SKM-1 (cell line): ENCODE data around the gene RALB.
"Not testable (repeated sequence)": the region's sequence is repeated elsewhere in the genome, so short reads cannot be mapped to it uniquely, and the experiment has no call there.

Experiments used
- DNase-seq: peaks from one replicate; lab custom pipeline; 2025; ENCODE audit not compliant: unreplicated experiment; lab: John Stamatoyannopoulos, UW

RALB gene

DNA sequence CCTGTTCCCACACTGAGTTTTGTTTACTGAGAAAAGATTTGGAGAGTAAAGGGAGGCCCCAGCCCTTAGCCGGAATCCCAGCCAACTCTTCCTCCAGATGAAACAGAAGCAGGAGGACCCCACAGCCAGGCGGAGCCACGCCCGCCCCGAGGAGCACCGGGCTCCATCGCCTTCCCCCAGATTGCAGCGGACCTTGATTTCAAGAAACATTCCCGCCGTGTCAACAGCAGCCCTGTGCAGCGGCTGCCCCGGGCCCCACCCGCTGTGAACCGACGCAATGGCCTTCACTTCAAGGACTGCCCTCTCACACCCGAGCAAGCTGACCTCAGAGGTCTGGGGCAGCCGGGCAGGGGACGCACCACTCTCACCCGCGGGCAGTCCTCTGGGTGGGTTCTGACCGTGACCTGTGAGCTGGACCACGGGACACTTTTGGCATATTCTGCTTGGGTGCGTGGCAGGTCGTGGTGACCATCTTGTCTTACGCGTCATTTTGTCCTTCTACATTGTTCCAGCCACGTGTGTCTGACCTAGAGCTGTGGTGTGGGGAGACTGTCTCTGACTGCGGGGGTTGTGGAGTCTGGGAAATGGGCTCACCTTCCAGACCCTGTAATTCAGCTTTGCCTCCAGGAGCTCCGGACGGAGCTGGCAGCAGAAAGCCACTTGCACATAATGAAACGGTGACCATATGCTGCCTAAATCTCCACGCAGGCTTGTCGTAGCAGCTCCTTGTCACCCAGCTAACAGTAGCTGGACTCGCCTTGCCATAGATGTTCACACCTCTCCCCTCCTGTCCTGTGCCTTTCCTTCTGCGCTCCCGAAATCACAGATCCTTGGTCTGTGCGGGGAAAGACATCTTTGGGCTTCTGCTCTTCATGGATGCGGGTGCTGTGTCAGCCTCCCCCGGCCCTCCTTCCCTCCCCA, 61.3 kb downstream of the RALB start:
- no peak for DNase-seq

DNA sequence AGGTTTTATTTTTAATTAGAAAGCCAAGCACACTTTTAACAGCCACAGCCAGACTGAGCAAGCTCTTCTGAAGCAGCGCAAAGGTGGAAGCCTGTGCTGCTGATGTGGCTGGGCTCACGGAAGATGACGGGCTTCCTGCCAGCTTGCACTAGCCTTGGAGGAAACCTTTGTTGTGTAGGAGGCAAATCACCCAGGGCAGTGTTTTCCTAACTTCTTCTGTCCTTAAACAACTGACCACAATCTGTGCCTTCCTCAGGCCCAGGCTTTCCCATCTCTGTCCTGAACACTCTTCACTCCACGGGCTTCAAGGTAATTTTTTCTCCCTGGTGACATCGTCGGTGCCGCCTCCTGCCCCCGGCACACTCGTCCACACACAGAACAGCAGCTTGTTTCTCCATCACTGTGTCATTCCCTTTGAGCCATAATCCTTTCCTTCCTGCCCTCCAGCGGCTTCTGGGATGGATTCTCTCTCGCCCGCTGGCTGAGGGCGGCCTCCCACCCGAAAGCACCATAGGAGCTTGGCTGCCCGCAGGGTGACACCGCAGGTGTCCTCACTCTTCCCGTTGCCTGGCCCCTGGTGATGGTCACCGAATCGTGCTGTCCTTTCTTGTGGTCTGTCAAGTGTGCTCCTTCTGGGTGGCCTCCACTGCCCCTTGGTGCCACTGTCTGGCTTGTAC, 62.2 kb downstream of the RALB start:
- DNase-seq, result no peak

DNA sequence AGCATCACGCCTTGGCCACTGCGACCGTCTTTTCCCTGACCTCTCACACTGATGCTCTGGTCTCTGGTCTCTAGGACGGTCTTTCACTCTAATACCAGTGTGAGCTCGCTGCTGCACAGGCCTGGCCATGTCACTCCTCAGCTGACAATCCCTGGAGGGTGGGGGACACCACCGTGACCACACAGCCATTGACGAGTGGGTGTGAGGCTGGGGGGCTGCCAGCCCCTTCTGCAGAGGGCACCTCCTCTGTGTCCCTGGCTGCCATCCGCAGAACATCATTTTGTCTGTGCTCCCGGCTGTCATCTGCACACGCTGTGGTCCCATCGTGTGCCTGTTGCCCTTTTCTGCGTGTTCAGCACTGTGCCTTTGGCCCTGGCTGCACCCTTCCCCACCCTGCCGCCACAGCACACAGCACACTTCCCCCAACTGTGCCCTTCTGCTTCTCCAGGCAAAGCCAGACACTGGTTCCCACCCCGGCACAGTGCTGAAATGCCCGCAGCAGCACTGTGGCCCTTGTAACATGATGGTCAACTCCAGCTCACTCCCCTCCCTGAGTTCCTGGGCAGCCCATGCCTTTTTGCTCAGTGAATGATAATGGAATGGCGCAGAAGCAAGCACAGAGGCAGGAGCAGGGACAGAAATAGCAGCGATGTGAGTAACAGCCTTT, 62.8 kb downstream of the RALB start:
- DNase-seq, result no peak

DNA sequence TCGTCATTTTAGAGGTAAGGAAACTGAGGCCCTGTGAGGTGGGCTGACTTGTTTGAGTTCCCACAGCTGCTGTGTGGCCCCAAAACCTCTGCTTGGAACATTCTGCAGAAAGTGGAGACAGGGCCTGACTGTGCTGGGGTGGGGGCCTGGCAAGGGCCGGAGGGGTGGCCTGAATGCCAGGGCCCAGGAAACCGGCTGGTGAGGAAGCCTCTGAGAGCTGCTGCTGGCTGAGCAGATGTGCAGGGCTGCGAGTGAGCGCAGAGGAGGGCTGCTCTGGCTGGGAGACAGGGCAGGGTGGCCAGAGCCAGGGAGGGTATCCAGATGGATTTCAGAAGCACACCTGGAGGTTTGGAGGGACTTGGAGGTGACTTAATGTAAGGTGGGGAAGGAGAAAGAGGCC, 63.4 kb downstream of the RALB start:
- DNase-seq, result no peak

DNA sequence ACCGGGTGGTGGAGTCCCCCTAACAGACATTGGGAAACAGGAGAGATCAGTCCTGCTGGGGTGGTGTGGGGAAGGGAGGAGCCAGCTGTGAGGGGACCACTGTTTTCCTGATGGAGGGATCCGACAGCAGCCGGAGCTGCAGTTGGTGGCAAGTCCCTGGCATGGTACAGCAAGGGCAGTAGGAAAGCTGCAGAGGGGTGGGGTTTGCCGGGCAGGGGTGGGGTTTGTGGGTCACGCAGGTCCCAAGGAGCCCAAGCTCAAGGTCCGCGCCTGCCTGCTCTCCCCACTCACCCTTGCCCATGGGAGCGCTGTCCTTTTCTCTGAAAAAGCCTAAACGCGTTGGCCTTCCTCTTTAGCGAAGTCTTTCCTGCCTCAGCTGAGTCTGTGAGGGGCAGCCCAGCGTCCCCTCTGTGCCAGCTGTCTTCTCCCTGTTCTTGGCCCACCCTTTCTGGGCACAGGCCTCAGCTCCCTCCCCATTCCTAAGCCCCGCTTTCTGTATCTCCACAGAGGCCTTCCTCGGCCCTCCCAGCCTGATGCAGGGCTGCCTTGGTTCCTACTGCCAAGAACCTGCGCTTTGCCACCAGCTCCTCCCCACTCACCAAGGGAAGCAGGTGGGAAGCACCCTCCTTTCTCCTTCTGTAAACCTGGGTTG, 64.0 kb downstream of the RALB start:
- DNase-seq, result no peak

DNA sequence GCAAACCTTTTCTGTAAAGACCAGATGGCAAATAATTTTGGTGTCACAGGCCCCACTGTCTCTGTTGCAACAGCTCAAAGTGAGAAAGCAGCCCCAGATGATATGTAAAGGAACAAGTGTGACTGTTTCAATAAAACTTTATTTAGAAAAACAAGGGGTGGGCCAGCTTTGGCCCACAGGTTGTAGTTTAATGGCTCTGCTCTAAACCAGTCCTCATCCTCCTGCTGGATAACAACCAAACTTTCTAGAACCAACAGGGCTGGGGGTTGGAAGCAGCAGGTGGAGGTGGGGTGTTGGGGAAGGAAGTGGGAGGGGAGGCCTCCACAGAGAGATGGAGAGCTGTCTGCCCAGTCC, 64.5 kb downstream of the RALB start:
- no peak for DNase-seq

DNA sequence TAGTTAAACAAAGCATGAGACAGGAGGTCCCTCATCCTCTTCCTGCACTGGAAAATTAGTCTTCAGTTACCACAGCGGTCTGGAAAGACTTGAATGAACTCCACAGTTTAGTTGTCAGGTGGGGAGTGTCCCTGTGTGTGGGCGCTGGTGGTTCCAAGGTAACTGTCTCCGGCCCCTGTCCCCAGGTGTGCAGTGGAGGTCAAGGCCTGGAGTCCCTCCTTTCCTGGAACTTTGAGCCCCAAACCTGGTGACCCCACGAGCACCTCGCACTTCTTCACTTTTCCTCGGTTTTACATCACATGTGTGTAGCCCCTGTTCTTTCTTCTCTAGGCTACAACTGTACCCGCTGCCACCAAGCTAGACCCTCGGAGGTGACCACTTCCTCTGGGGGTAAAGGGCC, 65.3 kb downstream of the RALB start:
- DNase-seq, result no peak

DNA sequence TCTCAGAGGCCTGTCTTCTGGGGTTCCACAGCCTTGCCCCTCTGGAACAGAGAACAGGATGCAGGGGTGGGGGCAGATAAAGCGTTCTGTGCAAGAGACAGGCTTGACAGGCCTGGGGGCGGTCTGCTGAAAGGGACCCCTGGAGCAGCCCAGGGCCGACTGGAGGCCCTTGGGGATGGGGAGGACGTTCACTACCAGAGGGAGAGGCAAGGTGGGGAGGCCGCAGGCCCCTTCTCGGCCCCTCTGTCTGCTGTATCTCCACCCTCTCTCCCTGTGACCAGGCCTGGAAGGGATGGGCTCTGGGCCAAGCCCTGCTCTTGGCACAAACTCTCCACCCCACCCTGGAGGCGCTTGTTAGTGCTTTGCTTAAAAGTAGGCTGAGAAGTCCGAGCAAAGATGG, 66.0 kb downstream of the RALB start:
- DNase-seq, result no peak

DNA sequence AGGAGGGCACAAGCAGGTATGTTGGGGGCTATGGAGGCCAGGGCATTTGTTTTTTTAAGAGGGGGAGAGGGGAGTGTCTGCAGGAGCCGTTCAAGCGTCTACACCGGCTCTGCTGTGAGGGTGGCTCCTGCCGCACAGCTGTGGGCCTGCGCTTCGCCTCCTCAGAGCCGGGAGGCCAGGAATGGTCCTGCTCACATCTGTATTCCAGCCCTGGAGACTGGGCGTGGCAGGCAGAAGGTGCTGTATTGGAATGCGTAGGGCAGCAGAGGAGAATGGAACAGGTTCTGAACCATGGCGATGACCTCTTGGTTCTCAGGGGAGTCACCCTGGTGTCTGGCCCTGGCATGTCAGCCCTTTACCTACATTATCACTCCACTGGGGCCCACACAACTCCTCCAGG, 66.5 kb downstream of the RALB start:
- no peak for DNase-seq

DNA sequence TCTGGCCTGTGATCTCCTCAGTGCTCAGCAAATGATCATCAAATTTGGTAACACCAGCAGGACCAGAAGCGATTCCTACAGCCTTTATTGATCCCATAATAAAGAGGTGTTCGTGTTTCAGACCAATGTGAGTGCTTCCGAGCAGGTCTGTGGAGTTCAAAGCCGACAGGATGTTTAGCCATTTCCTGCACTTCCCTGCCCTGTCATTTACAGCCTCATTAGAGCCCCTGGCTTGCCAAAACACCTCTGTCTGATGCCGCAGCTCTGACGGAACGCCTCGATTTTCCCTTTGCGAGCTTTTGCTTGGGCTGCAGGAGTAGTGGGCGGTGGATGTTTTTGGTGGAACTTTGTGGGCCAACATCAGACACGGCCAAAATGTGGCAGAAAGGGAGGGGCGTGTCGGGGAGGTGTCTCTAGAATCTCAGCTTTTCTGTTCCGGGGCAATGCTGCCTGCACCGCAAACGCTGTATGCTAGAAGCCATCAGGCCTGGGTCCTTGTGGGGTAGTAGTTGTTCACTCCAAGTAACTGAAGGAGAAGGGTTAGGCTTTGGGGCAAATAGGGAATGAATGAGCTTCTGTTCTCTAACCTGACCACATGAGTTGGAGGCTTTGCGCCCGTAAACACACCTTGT, 67.2 kb downstream of the RALB start:
- DNase-seq, result no peak

DNA sequence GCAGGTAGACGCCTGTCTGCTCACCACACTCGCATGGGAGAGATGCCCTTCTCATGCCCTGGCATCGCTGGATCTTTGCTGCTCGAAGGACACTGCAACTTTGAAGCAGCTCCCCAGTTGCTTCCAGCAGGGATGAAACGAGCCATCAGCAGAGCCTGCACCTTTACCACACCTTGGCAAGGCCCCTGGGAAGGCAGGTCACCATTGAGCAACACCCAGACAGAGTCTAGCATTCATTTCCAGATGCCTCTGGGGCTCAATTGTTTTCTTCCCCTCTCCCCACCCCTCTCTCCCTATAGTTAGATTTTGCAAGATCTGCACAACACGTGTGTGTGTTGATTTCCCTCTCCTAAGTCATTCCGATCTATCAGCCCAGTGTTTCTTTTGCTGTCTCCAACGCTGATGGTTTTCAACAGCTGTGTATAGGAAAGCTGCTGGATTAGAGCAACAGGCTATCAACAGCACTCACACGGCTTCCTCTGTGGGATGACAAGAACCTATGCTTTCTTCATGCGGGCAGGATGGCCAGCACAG, 67.7 kb downstream of the RALB start:
- no peak for DNase-seq

DNA sequence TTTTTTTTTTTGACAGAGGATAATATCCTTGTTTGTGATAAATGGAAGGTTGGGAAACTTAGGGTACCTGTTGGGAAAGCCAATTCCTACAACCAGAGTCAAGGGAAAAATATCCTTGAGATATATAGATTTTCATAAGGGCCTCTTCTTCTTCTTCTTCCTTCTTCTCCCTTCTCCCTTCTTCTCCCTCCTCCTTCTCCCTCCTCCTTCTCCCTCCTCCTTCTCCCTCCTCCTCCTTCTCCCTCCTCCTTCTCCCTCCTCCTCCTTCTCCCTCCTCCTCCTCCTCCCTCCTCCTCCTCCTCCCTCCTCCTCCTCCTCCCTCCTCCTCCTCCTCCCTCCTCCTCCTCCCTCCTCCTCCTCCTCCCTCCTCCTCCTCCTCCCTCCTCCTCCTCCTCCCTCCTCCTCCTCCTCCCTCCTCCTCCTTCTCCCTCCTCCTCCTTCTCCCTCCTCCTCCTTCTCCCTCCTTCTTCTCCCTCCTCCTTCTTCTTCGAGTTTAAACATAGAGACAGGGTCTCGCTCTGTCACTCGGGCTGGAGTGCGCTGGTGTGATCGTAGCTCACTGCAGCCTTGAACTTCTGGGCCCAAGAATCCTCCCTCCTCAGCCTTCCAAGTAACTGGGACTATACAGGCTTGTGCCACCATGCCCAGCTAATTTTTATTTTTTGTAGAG, 68.4 kb downstream of the RALB start:
- DNase-seq, result not testable (repeated sequence)

DNA sequence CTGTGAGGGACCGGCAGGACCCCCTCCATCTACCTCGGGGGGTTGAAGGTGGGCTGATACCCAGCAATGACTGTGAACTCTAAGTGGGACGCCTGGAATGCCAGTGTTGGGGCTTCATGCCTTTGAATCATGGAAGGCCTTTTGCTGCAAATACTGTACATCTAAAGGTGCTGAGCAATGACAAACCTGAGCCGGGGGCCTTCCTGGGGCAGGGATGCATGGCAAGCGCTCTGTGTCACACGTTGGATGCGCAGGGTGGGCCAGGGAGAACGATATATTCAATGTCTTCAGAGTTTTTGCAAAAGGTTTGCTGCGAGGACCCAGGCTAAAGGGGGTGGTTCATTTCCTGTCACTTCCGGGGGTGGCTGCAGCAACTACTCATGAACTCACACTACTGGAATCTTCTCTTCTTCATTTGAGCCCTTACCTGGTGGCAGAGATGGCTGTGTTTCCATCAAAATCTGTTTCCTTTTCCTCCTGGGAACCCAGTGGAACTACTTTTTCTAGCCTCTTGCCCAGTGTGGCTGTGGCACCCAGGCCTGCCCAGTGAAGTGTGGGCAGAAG, 69.2 kb downstream of the RALB start:
- DNase-seq, result no peak

DNA sequence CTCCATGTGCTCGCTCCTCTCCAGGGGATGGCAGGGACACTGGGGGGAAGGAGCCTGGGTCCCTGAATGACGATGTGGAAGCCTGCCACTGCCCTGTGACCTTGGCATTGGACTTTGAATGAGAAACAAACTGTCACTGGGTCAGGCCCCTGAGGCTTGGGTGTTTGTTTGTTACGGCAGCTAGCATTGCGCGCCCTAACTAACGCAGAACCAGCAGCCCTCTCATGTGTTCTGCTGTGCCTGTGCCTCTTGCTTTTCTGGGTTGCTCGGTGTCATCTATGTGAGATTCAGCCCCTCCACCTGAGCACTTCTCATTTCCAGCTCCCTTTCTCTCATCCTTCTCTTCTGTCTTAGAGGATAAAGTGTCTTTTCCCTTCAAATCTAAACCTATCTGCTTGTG, 69.7 kb downstream of the RALB start:
- no peak for DNase-seq

DNA sequence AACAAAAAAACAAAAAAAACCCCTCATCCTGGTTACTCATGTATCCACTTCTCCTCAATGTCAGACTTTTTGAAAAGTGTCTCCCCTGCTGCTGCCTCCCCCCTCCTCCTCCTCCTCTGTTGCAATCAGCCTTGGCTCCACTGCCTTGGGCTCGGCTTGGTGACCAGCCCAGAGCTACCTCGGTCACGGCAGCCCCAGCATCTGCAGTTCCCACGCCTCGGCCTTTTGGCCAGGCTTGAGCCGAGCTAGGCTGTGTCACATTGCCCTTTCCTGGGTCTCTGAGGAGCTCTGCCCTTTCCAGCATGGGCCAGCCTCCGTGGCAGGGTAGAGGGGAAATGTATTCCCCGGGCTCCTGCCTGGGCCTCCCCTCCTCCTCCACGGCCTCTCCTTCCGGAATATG, 70.6 kb downstream of the RALB start:
- no peak for DNase-seq

DNA sequence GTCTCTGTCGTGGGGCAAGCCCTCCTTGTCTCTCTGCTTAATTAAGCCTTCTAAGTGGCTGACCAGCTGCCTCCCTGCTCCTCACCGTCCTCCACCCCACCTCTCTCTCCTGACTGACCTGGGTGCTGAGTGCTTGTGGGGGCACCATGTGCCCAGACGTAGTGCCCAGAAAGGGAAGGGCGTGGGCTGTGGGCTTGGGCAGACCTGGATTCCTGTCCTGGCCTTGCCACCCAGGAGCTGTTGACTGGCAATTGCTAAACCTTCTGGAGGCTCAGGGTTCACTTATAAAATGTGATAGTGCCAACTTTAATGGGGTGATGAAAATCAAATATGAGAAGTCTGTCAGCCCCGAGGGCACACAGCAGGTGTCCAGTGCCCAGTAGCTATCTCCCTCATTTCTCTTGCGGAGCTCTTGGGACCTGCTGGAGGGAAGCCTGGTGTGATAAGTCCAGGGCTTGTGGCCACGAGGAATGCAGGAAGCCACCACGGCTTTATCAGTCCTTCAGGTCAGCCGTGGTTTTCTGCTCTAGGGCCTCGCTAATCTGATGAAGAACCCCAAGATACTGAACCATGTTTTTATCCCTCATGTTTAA, 71.3 kb downstream of the RALB start:
- DNase-seq, result no peak

DNA sequence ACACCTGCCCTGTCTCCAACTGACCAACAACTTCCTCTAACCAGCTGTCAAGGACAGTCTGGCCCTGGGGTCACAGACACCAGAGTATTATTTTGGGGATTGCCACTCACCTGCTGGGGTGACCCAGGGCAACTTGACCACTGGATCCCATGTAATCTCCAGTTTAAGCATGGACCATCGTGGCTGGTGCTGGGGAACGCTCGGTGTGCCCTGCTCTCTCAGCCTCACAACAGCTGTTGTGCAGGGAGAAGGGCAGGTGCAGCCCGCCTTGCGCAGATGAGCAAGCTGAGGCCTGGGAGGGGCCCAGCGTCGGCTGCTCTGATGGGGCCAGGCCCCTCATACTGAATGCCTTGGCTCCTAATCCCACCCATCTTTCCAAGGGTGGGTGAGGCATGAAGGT, 72.3 kb downstream of the RALB start:
- no peak for DNase-seq

DNA sequence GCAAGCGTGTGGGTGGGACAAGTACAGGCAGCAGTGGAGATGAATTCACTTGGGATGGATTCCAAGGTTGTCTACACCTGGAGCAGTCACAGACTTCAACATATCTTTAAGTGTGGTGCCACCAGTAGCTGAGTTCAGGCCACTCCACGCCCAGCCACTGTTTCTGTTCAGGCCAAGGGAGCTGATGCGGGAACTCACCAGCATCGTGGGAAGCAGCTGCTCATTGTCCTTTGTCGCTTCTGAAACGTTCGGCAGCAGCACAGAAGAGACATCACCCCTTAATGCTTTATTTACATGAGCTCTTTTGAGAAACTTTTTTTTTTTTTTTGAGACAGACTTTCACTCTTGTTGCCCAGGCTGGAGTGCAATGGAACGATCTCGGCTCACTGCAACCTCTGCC, 73.4 kb downstream of the RALB start:
- DNase-seq, result no peak

DNA sequence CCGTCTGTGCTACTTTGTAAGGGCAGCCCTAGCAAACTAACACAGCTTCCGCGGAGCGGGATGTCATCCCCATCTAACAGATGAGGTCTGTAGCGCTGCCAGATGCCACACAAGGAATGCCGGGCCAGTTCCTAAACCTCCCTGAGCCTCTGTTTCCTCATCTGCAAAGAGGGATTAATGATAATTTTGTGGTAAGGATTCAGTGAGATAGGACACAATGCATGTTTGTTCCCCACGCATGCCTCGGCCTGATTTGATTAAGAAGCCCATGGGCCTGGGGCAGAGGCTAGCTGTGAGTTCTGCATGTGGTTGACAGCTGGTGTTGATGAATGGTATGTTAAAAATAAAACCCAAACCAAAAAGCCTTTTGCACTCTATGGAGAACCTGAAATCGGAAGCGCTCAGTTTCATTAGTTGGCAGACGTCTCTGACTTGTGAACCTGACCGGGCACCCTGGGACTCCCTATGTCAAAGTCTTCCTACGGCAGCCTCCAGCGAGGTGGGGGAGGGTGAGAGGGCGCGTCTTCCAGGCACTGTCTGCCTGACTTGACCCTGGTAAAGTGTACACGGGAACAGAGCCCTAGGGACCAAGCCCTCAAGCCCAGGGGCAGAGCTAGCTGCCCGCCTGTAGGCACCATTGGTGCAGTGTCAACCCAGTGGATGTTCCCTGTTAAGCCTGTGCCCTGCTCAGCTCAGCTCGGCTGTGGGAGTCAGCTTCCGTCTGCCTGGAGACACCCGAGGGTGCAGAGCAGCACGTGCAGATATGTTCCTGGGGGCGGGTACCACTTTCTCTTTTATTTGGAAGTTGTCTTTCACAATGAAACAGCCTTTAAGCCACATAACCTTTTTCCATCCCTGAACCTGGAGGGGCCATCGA, 78.5 kb downstream of the RALB start:
- no peak for DNase-seq
